SHP77 treated with DMSO at 0.1 percent for 48 hours (cell line): ENCODE data around the gene EPHA10.
A peak's percentile ranks its signal among the peaks of the same experiment; 100 is the strongest.
"Not testable (repeated sequence)": the region's sequence is repeated elsewhere in the genome, so short reads cannot be mapped to it uniquely, and the experiment has no call there.

Experiments used
- DNase-seq: peaks from one replicate; lab custom pipeline; 2025; lab: John Stamatoyannopoulos, UW

EPHA10 gene

GRCh38 chr1:37716321-37716720 lies 48.6 kb downstream of the EPHA10 start:
- no peak for DNase-seq

- DNase-seq: no peak
Observed at GRCh38 chr1:37714689-37715088, 50.2 kb downstream of the EPHA10 start.

- no peak for DNase-seq
Observed at GRCh38 chr1:37714226-37714625, 50.7 kb downstream of the EPHA10 start.

GRCh38 chr1:37708471-37708870 lies 56.4 kb downstream of the EPHA10 start:
- DNase-seq: no peak

GRCh38 chr1:37705399-37705798 lies 59.5 kb downstream of the EPHA10 start:
- DNase-seq: no peak

- DNase-seq: no peak
Observed at GRCh38 chr1:37704966-37705365, 60.0 kb downstream of the EPHA10 start.

- DNase-seq: no peak
Observed at GRCh38 chr1:37703061-37703460, 61.9 kb downstream of the EPHA10 start.

GRCh38 chr1:37701051-37701450 lies 63.9 kb downstream of the EPHA10 start:
- no peak for DNase-seq

- DNase-seq: no peak
Observed at GRCh38 chr1:37699147-37699546, 65.8 kb downstream of the EPHA10 start.

GRCh38 chr1:37697737-37698136 lies 67.2 kb downstream of the EPHA10 start:
- DNase-seq: no peak

GRCh38 chr1:37697090-37697489 lies 67.8 kb downstream of the EPHA10 start:
- DNase-seq: no peak

GRCh38 chr1:37692834-37693175 lies 72.1 kb downstream of the EPHA10 start:
- DNase-seq: no peak

- DNase-seq: peak; percentile 96
Observed at GRCh38 chr1:37692078-37692833, 72.7 kb downstream of the EPHA10 start, which contains the start of gene CDCA8. Gene CDCA8, plus strand, starts transcription at chr1:37692516. Its CDS starts 175 bp downstream, at chr1:37692691.

GRCh38 chr1:37691497-37692077 lies 73.3 kb downstream of the EPHA10 start:
- DNase-seq: peak; percentile 4

- no peak for DNase-seq
Observed at GRCh38 chr1:37688926-37689325, 76.0 kb downstream of the EPHA10 start.

GRCh38 chr1:37687764-37688163 lies 77.2 kb downstream of the EPHA10 start:
- not testable (repeated sequence) for DNase-seq

- DNase-seq: no peak
Observed at GRCh38 chr1:37685722-37686121, 79.2 kb downstream of the EPHA10 start.

- not testable (repeated sequence) for DNase-seq
Observed at GRCh38 chr1:37684182-37684581, 80.7 kb downstream of the EPHA10 start.

- DNase-seq: no peak
Observed at GRCh38 chr1:37682334-37682987, 82.5 kb downstream of the EPHA10 start.

- DNase-seq: no peak
Observed at GRCh38 chr1:37680933-37681332, 84.0 kb downstream of the EPHA10 start.

- DNase-seq: no peak
Observed at GRCh38 chr1:37677808-37678207, 87.1 kb downstream of the EPHA10 start.

- DNase-seq: no peak
Observed at GRCh38 chr1:37677143-37677439, 87.8 kb downstream of the EPHA10 start.
